K562 (cell line): ENCODE results near the gene MUC5AC. TPM values are rescaled to one million over a fixed set of nuclear protein-coding genes. Genes with fewer than 3 reads are reported as not detected.

Source experiments
- CBX1 ChIP-seq: sonication (generic); IDR thresholded peaks from 2 replicates; pipeline ENCODE4 v1.6.1; 2016; ENCODE audit warnings: antibody characterized with exemption, low read depth, mild to moderate bottlenecking
- CEBPG ChIP-seq, 3 experiments: fragments of 200-800 bp in 1 of 3; sonication (Bioruptor generic) in 1 of 3; sonication (generic) in 1 of 3; formaldehyde crosslinking in 1 of 3; IDR thresholded peaks in 2 of 3; conservative IDR thresholded peaks in 1 of 3; 2 replicates each; pipeline versions ENCODE4 v1.6.1 to v1.8.0; 2016 to 2022; ENCODE audit warnings: missing compliant biosample characterization in 2 of 3, missing genetic modification characterization in 2 of 3, mild to moderate bottlenecking in 1 of 3, missing genetic modification reagents in 1 of 3
- CREM ChIP-seq: IDR thresholded peaks from 2 replicates; pipeline ENCODE4 v1.6.1; 2014; ENCODE audit warnings: antibody characterized with exemption, low read depth
- CTBP1 ChIP-seq: fragments of 450-650 bp; IDR thresholded peaks from 2 replicates; pipeline ENCODE4 v1.6.1; 2016; ENCODE audit warnings: borderline replicate concordance
- CTCF ChIP-seq, 3 experiments: IDR thresholded peaks in 2 of 3; conservative IDR thresholded peaks in 1 of 3; 2 replicates each; pipeline ENCODE4 v1.5.1; 2011 to 2012; ENCODE audit warnings: low read length in 3 of 3, mild to moderate bottlenecking in 3 of 3, control low read depth in 2 of 3, improper control_type of control experiment in 1 of 3, inconsistent platforms in 1 of 3, low read depth in 1 of 3, mixed read lengths in 1 of 3, moderate library complexity in 1 of 3; ENCODE audit not compliant: insufficient read depth in 2 of 3
- EHMT2 ChIP-seq: fragments of 450-650 bp; IDR thresholded peaks from 2 replicates; pipeline ENCODE4 v1.6.1; 2018; ENCODE audit warnings: antibody characterized with exemption
- ETV6 ChIP-seq, 3 experiments: fragments of 150-350 bp in 1 of 3; sonication (generic) in 1 of 3; formaldehyde crosslinking in 1 of 3; IDR thresholded peaks; 2 replicates each; pipeline versions ENCODE4 v1.6.1 to v1.8.0; 2014 to 2022; ENCODE audit warnings: borderline replicate concordance in 2 of 3, low read depth in 2 of 3, antibody characterized with exemption in 1 of 3, low read length in 1 of 3, mild to moderate bottlenecking in 1 of 3, missing genetic modification reagents in 1 of 3
- FIP1L1 ChIP-seq: fragments of 200-400 bp; formaldehyde crosslinking; IDR thresholded peaks from 2 replicates; pipeline ENCODE4 v1.6.1; 2018; ENCODE audit warnings: mild to moderate bottlenecking, low read depth, low read length; ENCODE audit not compliant: poor library complexity, severe bottlenecking
- HES1 ChIP-seq: fragments of 450-650 bp; IDR thresholded peaks from 2 replicates; pipeline ENCODE4 v1.6.1; 2016; ENCODE audit warnings: low read depth, mild to moderate bottlenecking, moderate library complexity
- HMG20B ChIP-seq: fragments of 250-450 bp; sonication (Bioruptor Pico); IDR thresholded peaks from 2 replicates; pipeline ENCODE4 v1.5.0; 2021; ENCODE audit warnings: mild to moderate bottlenecking
- MIER1 ChIP-seq: fragments of 450-650 bp; IDR thresholded peaks from 2 replicates; pipeline ENCODE4 v1.6.1; 2016; ENCODE audit warnings: antibody characterized with exemption, mild to moderate bottlenecking, low read depth
- MNT ChIP-seq, 2 experiments: fragments of 450-650 bp; conservative IDR thresholded peaks; 2 replicates each; pipeline ENCODE4 v1.6.1; 2017; ENCODE audit warnings: mild to moderate bottlenecking in 2 of 2, moderate library complexity in 2 of 2
- MYC ChIP-seq, 2 experiments: fragments of 250-450 bp in 1 of 2; sonication (Bioruptor Pico) in 1 of 2; IDR thresholded peaks; 2 replicates each; pipeline versions ENCODE4 v1.5.1 to v1.6.1; 2012 to 2021; ENCODE audit warnings: low read depth in 2 of 2, borderline replicate concordance in 1 of 2, improper control_type of control experiment in 1 of 2, low read length in 1 of 2, mild to moderate bottlenecking in 1 of 2, moderate library complexity in 1 of 2
- NFIC ChIP-seq: fragments of 450-650 bp; IDR thresholded peaks from 2 replicates; pipeline ENCODE4 v1.6.1; 2017; ENCODE audit warnings: mild to moderate bottlenecking, inconsistent platforms
- RB1 ChIP-seq: fragments of 450-650 bp; IDR thresholded peaks from 2 replicates; pipeline ENCODE4 v1.6.1; 2017; ENCODE audit warnings: low read depth, mild to moderate bottlenecking
- SAFB ChIP-seq: fragments of 200-400 bp; formaldehyde crosslinking; IDR thresholded peaks from 2 replicates; pipeline ENCODE4 v1.6.1; 2017; ENCODE audit warnings: low read depth, low read length, borderline replicate concordance
- TAF1 ChIP-seq: IDR thresholded peaks from 2 replicates; pipeline ENCODE4 v1.6.1; 2011; ENCODE audit warnings: mild to moderate bottlenecking, low read length, moderate library complexity; ENCODE audit not compliant: insufficient read depth, control insufficient read depth, severe bottlenecking; ENCODE audit errors: extremely low read depth
- TRIM25 ChIP-seq: fragments of 450-650 bp; IDR thresholded peaks from 2 replicates; pipeline ENCODE4 v1.7.0; 2016; ENCODE audit warnings: borderline replicate concordance
- ZFP36 ChIP-seq: fragments of 150-350 bp; IDR thresholded peaks from 2 replicates; pipeline ENCODE4 v1.6.1; 2018; ENCODE audit warnings: low read length, low read depth; ENCODE audit not compliant: partially characterized antibody
- polyA plus RNA-seq, 8 experiments: library from polyadenylated mRNA; depleted of rRNA in 4 of 8; stranded (reverse) in 5 of 8; unstranded in 3 of 8; fragments of >200 nt; fragmentation: Nextera tagmentation in 2 of 8; fragmentation: Illumina TruSeq in 1 of 8; extraction: Ambion mirVana in 2 of 8; extraction: Trizol in 1 of 8; gene quantifications; 2 replicates each; pipeline versions ENCODE4 v1.2.1 to v1.2.3, GENCODE V29; 2011 to 2014; ENCODE audit warnings: inconsistent platforms in 1 of 8, missing spikeins in 1 of 8
- total RNA-seq, 7 experiments: library from RNA; depleted of rRNA in 6 of 7; stranded (reverse); fragments of >200 nt in 6 of 7; fragmentation: Illumina TruSeq in 2 of 7; extraction: Trizol in 2 of 7; gene quantifications; 2 replicates each; pipeline versions ENCODE4 v1.2.1 to v1.2.3, GENCODE V29; 2011 to 2021; ENCODE audit warnings: low replicate concordance in 1 of 7

MUC5AC gene
- total and polyA plus RNA-seq, 9 of the 15 experiments (the other 6 are each of a cell fraction or from before 2014, with no cell fraction given) = not detected

- TF ChIP-seq MIER1 (peak; percentile 92), CTCF (IDR thresholded peaks at IDR 0.05 in 2 of 3, conservative IDR thresholded peaks at IDR 0.05 in 1 of 3; ENCODE audit: insufficient read depth in 2 of 3, low read depth in 1 of 3, low read length in 3 of 3) (no peak), TRIM25 (no peak), TAF1 (no peak), ZFP36 (no peak), MYC (IDR thresholded peaks at IDR 0.05; ENCODE audit: low read depth, low read length) (no peak), MYC (CRISPR knock-in tag; IDR thresholded peaks at IDR 0.05; ENCODE audit: borderline replicate concordance, low read depth) (no peak), FIP1L1 (no peak), ETV6 (IDR thresholded peaks at IDR 0.05; ENCODE audit: borderline replicate concordance in 1 of 2, low read depth in 2 of 2, low read length in 1 of 2) (no peak), ETV6 (CRISPR knock-in tag; IDR thresholded peaks at IDR 0.05; ENCODE audit: borderline replicate concordance) (no peak), HES1 (no peak), NFIC (peak; percentile 81), CEBPG (CRISPR knock-in tag; IDR thresholded peaks at IDR 0.05) (no peak), CEBPG (tag; conservative IDR thresholded peaks at IDR 0.05 in 1 of 2, IDR thresholded peaks at IDR 0.05 in 1 of 2) (no peak), RB1 (0 out of 2 replicates have a peak, but pooled peaks have one; percentile 11), EHMT2 (peak; percentile 96), CREM (peak; percentile 47; the same call in 1 of the 2 replicates), MNT (conservative IDR thresholded peaks at IDR 0.05) (0 out of 4 replicates have a peak, but pooled peaks of 1 of the 2 experiments have one; percentile 29), CTBP1 (peak; percentile 29; the same call in 1 of the 2 replicates), CBX1 (no peak), SAFB (peak; percentile 83), HMG20B (no peak)
Observed at GRCh38 chr11:1238767-1239595, 81.2 kb downstream of the MUC5AC start (continued).
